HG03175 (cell line): ENCODE results near the gene U2SURP.
"Not testable (repeated sequence)": the region's sequence is repeated elsewhere in the genome, so short reads cannot be mapped to it uniquely, and the experiment has no call there.

Source experiments
- ATAC-seq: cut with Tn5 transposase; IDR thresholded peaks from one replicate; pipeline ENCODE4 v1.9.1; 2021; ENCODE audit warnings: mild to moderate bottlenecking, moderate library complexity; ENCODE audit not compliant: unreplicated experiment

Gene U2SURP

GRCh38 chr3:143070977-143071551 lies 69.7 kb downstream of the U2SURP start:
- no peak for ATAC-seq

DNA sequence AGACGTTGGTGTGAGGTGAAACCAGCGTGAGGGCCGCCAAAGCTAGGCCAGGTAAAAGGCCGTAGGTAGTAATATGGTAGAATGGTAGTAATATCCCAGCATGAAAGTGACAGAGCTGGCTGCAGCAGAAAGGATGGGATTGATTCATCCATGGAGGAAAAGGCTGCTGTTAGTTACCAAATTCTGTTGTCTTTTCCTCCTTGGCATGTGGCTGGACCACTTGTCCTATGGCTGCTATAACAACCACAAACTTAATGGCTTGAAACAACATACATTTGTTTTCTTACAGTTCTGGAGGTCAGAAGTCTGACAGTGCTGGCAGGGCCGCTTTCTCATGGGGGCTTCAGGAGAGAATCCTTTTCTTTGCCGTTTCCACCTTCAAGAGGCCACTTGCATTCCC lies 70.4 kb downstream of the U2SURP start:
- no peak for ATAC-seq

DNA sequence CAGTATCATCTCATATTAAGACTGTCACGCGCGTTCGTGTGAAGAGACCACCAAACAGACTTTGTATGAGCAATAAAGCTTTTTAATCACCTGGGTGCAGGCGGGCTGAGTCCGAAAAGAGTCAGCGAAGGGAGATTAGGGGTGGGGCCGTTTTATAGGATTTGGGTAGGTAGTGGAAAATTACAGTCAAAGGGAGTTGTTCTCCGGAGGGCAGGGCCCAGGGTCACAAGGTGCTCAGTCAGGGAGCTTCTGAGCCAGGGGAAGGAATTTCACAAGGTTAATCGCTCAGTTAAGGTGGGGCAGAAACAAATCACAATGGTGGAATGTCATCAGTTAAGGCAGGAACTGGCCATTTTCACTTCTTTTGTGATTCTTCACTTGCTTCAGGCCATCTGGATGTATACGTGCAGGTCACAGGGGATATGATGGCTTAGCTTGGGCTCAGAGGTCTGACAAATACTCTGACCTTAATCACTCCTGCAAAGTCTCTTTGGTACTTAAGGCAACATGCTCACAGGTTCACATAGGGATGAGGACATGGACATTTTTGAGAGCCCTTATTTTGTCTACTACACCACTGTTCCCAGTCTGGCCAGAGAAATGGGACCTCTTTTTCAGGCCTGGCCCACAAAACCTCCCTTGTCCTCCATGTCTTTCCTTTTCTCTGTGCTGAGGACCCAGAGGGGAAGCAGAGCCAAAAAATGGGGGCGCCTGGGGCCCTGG lies 71.1 kb downstream of the U2SURP start:
- ATAC-seq = not testable (repeated sequence)

- ATAC-seq = not testable (repeated sequence)
Measured at GRCh38 chr3:143073541-143073940, 72.2 kb downstream of the U2SURP start.

DNA sequence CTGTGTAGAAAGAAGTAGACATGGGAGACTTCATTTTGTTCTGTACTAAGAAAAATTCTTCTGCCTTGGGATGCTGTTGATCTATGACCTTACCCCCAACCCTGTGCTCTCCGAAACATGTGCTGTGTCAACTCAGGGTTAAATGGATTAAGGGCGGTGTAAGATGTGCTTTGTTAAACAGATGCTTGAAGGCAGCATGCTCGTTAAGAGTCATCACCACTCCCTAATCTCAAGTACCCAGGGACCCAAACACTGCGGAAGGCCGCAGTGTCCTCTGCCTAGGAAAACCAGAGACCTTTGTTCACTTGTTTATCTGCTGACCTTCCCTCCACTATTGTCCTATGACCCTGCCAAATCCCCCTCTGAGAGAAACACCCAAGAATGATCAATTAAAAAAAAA lies 72.6 kb downstream of the U2SURP start:
- ATAC-seq = not testable (repeated sequence)

DNA sequence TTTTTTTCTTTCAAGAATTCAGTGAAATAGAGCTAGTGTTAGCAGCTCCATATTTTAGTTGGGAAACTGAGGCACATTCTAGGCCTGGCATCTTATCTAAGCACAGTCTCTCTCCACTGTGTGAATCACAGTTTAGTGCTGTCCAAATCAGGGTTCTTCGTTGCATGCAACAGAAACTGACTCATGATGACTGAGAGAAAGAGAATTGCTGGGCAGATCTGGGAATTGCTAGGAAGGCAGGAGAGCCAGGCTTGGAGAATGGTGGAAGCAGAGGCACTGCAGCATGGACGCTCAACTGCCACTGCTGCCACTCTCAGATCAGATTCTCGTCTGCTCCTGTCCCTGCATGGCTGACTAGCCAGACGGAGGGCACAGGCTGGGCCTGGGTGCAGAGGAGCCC lies 77.5 kb downstream of the U2SURP start:
- ATAC-seq = no peak

- ATAC-seq = no peak
Measured at GRCh38 chr3:143080196-143080595, 78.8 kb downstream of the U2SURP start.

- no peak for ATAC-seq
Measured at GRCh38 chr3:143081365-143081764, 80.0 kb downstream of the U2SURP start.

GRCh38 chr3:143081844-143082778 lies 80.7 kb downstream of the U2SURP start:
- peak; percentile 82 for ATAC-seq

DNA sequence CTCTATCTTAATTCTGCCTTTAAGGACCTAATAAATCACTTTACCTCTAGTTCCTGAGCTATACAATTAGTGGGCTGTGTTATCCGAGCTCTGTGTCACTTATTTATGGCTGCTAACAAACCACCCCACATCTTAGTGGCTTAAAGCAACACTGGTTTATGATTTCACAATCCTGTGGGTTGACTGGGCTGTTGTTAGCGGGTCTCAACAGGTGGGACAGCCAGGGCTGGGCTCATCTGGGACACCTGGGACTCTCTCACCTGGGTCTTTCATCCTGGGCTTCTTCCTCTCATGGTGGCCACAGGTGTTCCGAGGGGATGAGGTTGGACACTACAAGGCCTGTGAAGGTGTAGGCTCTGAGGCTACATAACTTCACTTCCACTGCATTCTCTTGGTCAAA lies 82.4 kb downstream of the U2SURP start:
- ATAC-seq = no peak

- peak; percentile 73 for ATAC-seq
Measured at GRCh38 chr3:143084856-143085731, 83.7 kb downstream of the U2SURP start.

- no peak for ATAC-seq
Measured at GRCh38 chr3:143088835-143089234, 87.5 kb downstream of the U2SURP start.

GRCh38 chr3:143089965-143090364 lies 88.6 kb downstream of the U2SURP start:
- no peak for ATAC-seq

GRCh38 chr3:143090486-143090885 lies 89.1 kb downstream of the U2SURP start:
- ATAC-seq = no peak

GRCh38 chr3:143090976-143091837 lies 89.8 kb downstream of the U2SURP start:
- ATAC-seq = no peak

DNA sequence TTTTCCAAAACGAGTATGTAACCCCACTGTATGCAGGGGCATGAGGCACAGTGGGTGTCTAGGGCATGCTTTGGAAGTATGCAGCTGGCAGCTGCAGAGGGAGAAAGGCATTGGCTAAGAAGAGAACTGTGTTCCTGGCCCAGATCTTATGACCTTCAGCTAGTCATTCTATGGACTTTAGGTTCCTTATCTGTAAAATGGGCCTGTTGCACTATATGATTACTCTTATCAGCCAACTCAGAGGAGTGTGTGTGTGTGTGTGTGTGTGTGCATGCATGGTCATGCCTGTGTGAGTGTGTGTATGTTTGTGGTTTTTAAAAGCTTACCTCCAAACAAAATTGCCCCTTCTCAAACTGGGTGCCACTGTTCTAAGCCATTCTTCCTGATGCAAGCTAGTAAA lies 90.8 kb downstream of the U2SURP start:
- no peak for ATAC-seq

GRCh38 chr3:143095813-143096212 lies 94.4 kb downstream of the U2SURP start:
- no peak for ATAC-seq

- no peak for ATAC-seq
Measured at GRCh38 chr3:143098032-143098764, 96.8 kb downstream of the U2SURP start.

DNA sequence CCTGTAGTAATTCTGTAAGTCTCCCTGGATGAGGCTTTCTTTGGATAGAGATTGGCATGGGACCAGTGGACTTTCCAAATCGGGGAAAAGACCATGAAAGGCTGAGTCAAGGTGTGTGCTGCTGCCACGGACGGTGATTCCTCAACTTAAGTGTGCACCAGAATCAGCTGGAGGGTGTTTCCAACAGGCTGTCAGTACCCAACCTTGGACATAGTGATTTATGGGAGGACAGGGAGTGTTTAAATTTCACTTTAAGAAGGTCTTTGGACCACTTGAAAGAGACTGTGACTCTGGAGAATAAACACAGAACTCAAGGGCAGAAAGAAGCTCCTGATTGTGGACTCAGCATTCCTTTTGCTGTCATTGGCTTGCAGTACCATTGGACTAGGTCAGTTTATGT lies 97.8 kb downstream of the U2SURP start:
- ATAC-seq = no peak
